ENCODE data around the gene SHANK1.
"Not testable (repeated sequence)": the region's sequence is repeated elsewhere in the genome, so short reads cannot be mapped to it uniquely, and the experiment has no call there.

The SHANK1 gene

DNA sequence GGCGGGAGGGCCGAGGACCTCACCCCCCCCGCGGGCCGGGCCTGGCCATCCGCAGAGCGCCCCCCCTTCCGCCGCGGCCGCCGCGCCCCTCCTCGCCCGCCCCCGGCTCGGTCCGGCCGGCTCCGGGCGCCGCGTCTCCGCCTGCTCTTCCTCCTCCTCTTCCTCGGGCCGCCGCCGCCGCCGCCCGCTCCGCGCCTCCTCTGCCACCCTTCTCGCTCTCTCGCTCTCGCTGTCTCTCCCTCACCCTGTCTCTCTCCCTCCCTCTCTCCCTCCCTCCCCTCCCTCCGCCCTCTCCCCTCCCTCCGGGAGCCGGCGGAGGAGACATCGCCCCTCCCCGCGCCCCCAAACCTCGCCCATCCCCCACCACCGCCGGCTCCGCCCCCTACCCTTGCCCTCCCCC lies at the start of gene SHANK1:
Gene SHANK1 (minus strand): TSS at position 237 of the 400 bp plus-strand sequence. CDS start 2,883 bp downstream, outside the sequence.
- DNase-seq (ENCODE audit: extremely low spot score, insufficient read length, low read depth) (no peak), FAIRE-seq (no peak)

DNA sequence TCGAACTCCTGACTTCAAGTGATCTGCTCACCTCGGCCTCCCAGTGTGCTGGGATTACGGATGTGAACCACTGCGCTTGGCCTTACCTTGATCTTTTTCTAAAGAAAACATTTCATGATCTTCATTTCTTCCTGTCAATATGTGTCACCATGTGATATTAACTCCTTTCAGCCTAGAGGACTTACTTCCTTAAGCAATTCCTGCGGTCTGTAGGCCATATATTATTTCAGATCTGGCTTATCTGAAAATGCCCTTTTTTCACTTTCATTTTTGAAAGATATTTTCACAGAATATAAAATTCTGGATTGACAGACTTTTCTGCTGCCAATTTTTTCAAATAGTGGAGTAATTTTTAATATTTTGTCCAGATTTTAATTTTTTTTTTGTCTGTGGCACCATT lies 48.7 kb upstream of the SHANK1 start:
- DNase-seq (ENCODE audit: extremely low spot score, insufficient read length, low read depth) (no peak), FAIRE-seq (no peak)

DNA sequence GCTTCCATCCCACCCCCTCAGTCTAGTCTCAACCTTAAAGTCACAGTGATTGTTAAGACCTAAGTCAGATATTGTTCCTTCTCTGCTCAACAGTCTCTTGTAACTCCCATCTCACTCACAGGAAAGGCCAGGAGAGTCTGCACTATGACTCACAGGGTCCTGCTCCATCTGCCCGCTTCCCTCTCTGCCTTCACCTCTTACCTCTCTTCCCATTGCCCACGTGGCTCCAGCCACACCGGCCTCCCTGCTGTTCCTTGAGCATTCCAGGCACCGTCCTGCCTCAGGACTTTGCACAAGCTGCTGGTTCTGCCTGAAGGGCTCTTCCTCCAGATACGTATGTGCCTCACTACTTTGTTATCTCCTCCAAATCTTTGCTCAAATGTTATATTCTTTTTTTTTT lies 47.7 kb upstream of the SHANK1 start:
- not testable (repeated sequence) for FAIRE-seq

DNA sequence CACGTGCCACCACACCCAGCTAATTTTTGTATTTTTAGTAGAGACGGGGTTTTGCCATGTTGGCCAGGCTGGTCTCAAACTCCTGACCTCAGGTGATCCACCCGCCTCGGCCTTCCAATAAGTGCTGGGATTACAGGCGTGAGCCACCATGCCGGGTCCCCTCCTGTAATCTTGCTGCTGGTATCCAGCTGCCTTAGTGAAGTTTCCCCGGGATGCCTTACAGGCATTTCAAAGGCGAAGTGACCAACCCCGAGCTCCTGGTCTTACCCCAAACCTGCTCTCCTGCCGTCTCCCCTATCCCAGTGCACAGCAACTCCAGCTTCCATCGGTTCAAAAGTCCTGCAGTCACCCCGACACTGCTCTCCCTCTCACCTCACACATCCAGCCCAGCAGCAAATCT lies 47.1 kb upstream of the SHANK1 start:
- not testable (repeated sequence) for FAIRE-seq

More for the DNA sequence above, 47.7 kb upstream of the SHANK1 start:
- DNase-seq (ENCODE audit: extremely low spot score, insufficient read length, low read depth) = not testable (repeated sequence)

DNA sequence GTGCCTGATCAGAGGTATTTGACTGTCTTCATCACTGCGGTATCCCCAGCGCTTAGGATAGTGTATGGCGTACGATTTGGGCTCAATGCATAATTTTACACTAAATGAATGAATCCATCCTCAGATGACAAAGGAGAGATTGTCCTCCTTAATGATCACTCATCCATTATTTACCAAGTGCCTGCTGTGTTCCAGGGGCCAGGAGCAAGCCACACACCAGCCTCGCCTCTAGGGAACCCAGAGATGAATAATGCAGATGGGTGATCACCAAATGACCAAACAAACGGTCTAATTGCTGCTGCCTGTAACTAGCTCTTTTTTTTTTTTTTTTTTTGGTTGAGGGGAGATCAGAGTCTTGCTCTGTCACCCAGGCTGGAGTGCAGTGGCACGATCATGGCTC lies 44.8 kb upstream of the SHANK1 start:
- no peak for DNase-seq (ENCODE audit: extremely low spot score, insufficient read length, low read depth)
- no peak for FAIRE-seq

More for the DNA sequence above, 47.1 kb upstream of the SHANK1 start:
- DNase-seq (ENCODE audit: extremely low spot score, insufficient read length, low read depth) = not testable (repeated sequence)

DNA sequence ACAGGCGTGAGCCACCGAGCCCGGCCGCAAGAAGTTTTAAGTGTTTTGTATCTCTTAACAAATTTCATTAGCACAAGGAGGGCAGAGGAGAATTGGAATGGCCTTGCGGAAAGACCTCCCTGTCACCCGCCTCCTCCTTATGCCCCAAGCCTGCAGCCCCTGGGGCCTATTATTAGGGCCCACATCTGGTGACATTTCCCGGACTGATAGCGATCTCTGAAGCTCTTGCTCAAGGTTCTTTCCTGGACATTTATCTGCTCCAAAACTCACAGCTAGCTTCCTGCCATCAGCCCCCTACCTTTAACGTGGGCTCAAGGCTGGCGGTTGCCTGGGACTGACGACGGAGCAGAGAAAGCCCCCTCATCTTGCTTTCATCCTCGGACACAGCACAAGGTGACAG lies 43.9 kb upstream of the SHANK1 start:
- not testable (repeated sequence) for DNase-seq (ENCODE audit: extremely low spot score, insufficient read length, low read depth); FAIRE-seq

DNA sequence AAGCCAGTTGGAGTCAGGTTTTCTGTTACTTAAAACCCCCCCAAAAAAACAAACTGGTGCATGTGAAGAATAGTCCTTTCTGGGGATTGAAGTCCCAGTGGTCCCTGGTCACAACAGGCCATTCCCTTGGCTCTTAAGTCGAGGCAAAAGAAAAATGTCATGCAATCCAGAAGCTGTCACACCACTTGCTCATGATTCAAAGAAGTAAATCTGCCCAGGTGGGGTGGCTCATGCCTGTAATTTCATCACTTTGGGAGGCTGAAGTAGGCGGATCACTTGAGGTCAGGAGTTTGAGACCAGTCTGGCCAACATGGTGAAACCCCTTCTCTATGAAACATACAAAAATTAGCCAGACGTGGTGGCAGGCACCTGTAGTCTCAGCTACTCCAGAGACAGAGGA lies 41.9 kb upstream of the SHANK1 start:
- not testable (repeated sequence) for FAIRE-seq; DNase-seq (ENCODE audit: extremely low spot score, insufficient read length, low read depth)

DNA sequence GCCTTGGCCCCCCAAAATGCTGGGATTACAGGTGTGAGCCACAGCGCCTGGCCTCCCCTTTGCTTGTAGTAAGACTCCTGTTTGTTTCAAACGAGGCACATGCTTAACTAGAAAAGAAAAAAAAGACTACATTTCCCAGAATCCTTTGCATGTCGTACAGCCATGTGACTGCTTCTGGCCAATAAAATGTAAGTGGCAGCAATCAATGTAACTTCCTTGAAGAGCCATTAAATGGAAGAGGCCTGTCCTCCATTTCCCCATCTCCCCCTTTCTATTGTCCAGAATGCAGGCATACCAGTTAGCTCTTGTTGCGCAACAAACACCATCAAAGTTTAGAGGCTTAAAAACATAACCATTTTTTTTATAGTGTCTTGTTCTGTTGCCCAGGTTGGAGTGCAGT lies 40.3 kb upstream of the SHANK1 start:
- FAIRE-seq = no peak
- no peak for DNase-seq (ENCODE audit: extremely low spot score, insufficient read length, low read depth)

DNA sequence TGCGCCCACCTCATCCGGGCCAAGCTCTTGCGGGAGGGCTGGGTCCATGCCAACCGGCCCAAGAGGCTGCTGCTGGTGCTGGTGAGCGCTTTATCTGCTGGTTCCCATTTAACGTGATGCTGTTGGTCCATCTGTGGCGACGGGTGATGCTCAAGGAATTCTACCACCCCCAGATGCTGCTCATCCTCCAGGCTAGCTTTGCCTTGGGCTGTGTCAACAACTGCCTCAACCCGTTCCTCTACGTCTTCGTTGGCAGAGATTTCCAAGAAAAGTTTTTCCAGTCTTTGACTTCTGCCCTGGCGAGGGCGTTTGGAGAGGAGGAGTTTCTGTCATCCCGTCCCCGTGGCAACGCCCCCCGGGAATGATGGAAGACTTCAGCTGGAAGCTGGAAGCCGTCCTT lies 39.5 kb upstream of the SHANK1 start:
- DNase-seq (ENCODE audit: extremely low spot score, insufficient read length, low read depth); FAIRE-seq: not testable (repeated sequence)

DNA sequence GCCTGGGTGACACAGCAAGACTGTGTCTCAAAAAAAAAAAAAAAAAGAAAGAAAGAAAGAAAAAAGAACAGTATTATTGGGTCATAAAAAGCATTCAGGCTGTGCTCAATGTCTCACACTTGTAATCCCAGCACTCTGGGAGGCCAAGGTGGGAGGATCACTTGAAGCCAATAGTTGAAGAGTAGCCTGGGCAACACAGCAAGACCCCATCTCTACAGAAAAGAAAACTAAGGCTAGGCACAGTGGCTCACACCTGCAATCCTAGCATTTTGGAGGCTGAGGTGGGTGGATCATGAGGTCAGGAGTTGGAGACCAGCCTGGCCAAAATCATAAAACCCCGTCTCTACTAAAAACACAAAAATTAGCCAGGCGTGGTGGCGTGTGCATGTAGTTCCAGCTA lies 38.0 kb upstream of the SHANK1 start:
- not testable (repeated sequence) for DNase-seq (ENCODE audit: extremely low spot score, insufficient read length, low read depth); FAIRE-seq

DNA sequence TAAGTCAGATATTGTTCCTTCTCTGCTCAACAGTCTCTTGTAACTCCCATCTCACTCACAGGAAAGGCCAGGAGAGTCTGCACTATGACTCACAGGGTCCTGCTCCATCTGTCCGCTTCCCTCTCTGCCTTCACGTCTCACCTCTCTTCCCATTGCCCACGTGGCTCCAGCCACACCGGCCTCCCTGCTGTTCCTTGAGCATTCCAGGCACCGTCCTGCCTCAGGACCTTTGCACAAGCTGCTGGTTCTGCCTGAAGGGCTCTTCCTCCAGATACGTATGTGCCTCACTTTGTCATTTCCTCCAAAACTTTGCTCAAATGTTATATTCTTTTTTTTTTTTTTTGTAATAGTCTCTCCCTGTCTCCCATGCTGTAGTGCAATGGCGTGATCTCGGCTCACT lies 36.6 kb upstream of the SHANK1 start:
- DNase-seq (ENCODE audit: extremely low spot score, insufficient read length, low read depth); FAIRE-seq: not testable (repeated sequence)

DNA sequence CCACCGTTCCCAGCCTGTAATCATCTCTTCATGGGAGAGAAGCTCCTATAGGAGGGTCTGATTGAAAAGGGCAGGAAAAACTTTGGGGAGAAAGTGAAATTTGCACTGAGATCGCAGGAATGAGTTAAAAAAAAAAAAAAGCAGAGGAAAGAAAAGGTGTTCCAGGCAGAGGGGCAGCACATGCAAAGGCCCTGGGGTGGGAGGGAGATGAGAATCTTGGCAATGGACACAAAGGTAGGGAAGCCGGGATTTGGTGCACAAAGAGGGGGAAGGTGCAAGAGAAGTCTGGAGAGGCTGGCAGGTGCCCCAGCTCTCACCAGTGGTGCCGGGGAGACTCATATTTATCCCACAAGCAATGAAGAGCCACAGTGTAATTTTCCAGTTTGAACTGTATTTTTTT lies 34.3 kb upstream of the SHANK1 start:
- DNase-seq (ENCODE audit: extremely low spot score, insufficient read length, low read depth) (no peak), FAIRE-seq (no peak)

DNA sequence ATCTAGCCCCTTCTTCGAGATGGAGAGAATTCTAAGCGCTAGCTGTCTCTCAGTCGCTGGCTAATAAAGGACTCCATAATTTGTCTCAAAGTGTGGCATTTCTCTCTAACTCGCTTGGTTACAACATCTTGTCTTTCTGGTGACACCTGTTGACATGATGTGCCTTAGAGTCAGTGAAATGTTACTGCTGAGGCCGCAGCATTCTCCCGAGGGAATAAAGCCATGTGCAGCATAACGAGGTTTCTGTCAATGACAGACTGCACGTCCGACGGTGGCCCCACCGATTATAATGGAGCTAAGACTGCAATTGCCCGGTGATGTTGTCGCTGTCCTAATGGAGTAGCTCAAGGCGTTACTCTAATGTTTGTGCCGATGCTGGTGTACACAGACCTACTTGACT lies 30.4 kb upstream of the SHANK1 start:
- FAIRE-seq = no peak
- DNase-seq (ENCODE audit: extremely low spot score, insufficient read length, low read depth) = no peak

DNA sequence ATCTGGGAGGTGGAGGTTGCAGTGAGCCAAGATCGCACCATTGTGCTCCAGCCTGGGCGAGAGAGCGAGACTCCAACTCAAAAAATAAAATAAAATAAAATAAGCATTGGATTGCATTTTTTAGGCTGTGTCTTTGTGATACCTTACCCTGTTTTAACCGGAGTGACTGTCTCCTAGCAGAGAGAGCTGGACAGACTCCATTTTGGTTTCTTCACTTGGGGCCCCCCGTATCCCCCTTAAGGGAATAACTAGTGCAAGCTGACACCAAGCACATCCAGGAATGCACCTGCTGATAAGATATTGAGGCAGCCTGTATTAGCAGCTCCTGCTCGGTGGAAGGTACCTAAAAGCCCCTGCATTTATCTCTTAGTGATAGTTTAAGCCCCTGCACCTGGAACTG lies 29.9 kb upstream of the SHANK1 start:
- DNase-seq (ENCODE audit: extremely low spot score, insufficient read length, low read depth) (no peak), FAIRE-seq (no peak)

DNA sequence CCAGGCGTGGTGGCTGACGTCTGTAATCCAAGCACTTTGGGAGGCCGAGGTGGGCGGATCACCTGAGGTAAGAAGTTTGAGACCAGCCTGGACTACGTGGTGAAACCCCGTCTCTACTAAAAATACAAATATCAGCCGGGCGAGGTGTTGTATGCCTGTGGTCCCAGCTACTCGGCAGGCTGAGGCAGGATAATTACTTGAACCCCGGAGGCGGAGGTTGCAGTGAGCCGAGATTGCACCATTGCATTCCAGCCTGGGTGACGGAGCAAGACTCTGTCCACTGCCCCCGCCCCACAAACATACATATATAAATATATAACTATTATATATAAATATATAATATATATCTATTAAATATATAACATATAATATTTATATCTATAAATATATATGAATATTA lies 27.5 kb upstream of the SHANK1 start:
- not testable (repeated sequence) for FAIRE-seq; DNase-seq (ENCODE audit: extremely low spot score, insufficient read length, low read depth)

DNA sequence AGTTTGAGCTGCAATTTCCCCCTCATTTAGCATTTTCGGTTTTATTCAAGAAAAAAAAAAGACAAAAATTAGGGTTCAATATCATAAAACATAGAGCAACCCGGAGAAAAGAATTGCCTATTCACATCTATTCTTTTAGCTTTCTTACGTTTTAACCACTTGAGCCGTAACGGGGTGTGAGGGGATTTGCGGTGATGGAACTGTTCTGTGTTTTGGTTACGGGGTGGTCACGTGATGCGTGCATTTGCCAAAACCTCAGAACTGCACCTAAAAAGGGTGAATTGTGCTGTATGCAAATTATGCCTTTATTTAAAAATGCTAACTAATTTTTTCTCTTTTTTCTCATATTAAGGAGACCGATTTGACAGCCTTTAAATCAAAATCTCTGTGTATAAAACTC lies 25.6 kb upstream of the SHANK1 start:
- no peak for FAIRE-seq
- DNase-seq (ENCODE audit: extremely low spot score, insufficient read length, low read depth) = no peak

DNA sequence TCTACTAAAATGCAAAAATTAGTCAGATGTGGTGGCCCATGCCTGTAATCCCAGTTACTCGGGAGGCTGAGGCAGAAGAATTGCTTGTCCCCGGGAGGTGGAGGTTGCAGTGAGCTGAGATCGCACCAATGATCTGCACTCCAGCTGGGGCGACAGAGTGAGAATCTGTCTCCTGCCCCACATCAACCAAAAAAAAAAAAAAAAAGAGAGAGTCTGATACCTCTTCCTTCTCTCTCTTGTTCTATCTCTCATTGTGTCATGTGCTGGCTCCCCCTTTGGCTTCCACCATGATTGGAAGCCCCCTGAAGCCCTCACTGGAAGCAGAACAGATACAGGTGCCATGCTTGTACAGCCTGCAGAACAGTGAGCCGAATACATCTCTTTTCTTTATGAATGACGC lies 23.9 kb upstream of the SHANK1 start:
- FAIRE-seq = no peak

DNA sequence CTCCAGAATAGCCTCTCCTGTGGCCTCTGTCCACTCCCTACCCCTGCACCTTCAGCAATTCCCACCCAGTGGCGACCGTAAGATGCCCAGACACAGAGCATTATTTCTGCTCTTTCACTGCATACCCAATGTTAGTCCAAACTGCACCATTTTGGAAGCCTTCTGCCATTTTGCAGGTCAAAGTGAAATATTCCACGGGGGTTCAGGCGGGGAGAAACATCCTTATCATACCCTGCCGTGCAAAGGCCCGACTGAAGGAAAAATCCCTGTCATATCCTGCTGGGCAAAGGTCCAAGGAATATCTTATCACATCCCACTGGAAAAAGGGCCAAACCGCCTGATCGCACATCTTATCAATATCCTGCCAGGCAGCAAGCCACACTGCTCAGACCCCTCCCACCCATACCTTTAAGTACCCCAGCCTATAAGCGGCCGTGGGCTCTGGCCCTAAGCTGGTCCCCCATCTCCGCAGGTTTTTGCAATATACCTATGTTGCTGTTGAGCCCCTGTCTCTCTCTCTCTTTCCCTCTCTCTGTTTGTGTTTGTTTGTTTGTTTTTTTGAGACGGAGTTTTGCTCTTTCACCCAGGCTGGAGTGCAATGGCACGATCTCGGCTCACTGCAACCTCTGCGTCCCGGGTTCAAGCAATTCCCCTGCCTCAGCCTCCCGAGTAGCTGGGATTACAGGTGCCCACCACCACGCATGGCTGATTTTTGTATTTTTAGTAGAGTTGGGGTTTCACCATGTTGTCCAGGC lies 21.8 kb upstream of the SHANK1 start:
- no peak for DNase-seq (ENCODE audit: extremely low spot score, insufficient read length, low read depth)
- FAIRE-seq = no peak

More for the DNA sequence above, 23.9 kb upstream of the SHANK1 start:
- DNase-seq (ENCODE audit: extremely low spot score, insufficient read length, low read depth) = no peak

DNA sequence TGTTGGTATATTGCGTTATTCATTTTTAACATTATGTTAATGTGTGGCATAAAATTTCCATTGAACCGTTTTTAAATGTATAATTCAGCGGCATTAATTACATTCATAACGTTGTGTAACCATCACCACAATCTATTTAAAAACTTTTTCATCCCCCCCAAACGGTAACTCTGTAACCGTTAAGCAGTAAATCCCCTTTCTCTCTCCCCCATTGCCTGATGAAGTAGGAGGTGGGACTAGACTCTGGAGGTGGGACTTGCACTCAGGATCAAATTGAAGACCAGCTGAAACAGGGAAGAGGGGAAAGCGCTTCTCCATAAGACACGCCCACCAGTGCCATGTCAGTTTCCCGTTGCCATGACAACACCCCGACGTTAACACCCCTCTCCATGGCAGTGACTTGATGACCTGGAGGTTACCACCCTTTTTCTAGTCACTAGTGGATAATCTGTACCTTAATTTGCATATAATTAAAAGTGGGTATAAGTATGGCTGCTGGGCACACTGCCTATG lies 20.4 kb upstream of the SHANK1 start:
- DNase-seq (ENCODE audit: extremely low spot score, insufficient read length, low read depth) = no peak
- FAIRE-seq = no peak

DNA sequence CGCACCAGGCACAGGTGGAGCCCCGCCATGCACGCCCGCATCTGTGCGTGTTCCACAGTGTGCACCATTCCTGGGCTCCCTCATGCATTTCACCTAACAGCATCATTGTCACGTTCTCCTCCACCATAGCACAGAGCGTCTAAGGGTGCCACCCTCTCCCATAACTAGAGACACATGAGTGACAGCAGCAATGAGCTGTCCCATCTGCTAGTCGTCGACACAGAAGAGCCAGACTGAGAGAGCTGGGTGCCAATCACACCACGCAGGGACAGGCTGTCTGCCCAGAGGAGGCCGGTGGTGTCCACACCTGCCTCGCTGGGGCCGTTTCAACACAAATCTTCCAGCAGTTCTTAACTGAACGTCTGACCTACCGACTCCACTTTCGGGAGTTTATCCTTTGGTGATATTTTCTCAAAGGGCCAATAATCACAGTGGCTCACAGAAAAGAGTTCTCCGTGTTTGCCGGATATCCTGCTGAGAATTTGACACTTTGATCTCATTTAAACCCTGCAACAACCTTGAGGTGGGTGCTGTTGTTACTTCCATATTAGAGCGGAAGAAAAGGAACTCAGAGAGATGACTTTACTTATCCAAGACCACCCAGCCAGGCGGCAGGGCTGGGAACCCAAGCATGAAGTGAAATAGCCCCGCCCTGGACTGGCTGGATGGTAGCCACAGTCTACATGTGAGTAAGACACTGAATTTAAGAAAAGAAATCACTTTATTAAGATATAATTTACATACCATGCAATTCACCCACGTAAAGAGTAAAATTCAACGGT lies 19.7 kb upstream of the SHANK1 start:
- DNase-seq (ENCODE audit: extremely low spot score, insufficient read length, low read depth) (no peak), FAIRE-seq (no peak)

DNA sequence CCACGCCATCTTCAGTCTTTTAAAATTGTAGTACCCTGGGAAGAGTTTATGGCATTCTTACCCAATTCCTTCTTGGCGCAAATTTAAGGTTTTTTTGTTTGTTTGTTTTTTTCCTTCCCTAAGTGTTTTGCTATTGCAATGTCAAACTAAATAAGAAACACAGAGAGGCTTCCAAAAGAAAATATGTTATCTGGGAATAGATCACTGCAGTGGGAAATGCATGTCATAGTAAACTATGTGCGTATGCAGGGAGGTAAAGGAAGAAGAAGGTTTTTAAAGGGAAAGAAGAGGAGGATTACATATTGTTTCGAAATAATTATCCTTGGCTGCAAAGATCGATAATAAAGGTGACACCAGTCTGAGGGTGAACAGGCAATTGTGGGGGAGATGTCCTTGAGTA lies 16.7 kb upstream of the SHANK1 start:
- FAIRE-seq (no peak), DNase-seq (ENCODE audit: extremely low spot score, insufficient read length, low read depth) (no peak)
